ENCODE data around the gene RABAC1. TPM values are rescaled to one million over a fixed set of nuclear protein-coding genes. Genes with fewer than 3 reads are reported as not detected.

Gene RABAC1
- total and polyA plus RNA-seq, 9 of the 15 experiments (the other 6 are each of a cell fraction or from before 2014, with no cell fraction given), result 2.4 to 28.1 (median 9.3) TPM

- no peak for TF ChIP-seq ZNF41 (CRISPR knock-in tag; conservative IDR thresholded peaks at IDR 0.05)
- TF ChIP-seq ARID1B (IDR thresholded peaks at IDR 0.05), result peak; percentile 67
- TF ChIP-seq CBX8 (IDR thresholded peaks at IDR 0.05; ENCODE audit: borderline replicate concordance, extremely low read depth, low read depth, low read length, poor library complexity, severe bottlenecking), result no peak
- TF ChIP-seq ZNF354B (CRISPR knock-in tag; IDR thresholded peaks at IDR 0.05), result no peak
- no peak for TF ChIP-seq ZNF277 (CRISPR knock-in tag; IDR thresholded peaks at IDR 0.05; ENCODE audit: borderline replicate concordance)
- TF ChIP-seq GATAD2A (IDR thresholded peaks at IDR 0.05), result peak; percentile 62
- TF ChIP-seq IRF1 (CRISPR knock-in tag; IDR thresholded peaks at IDR 0.05; ENCODE audit: borderline replicate concordance), result no peak
- TF ChIP-seq GABPB1 (CRISPR knock-in tag; IDR thresholded peaks at IDR 0.05), result peak; percentile 55; the same call in 1 of the 2 replicates
- TF ChIP-seq ID3 (CRISPR knock-in tag; IDR thresholded peaks at IDR 0.05), result no peak
- TF ChIP-seq ID3 (tag; IDR thresholded peaks at IDR 0.05), result no peak
- peak; percentile 92 for TF ChIP-seq NKRF (IDR thresholded peaks at IDR 0.05; ENCODE audit: borderline replicate concordance)
- no peak for TF ChIP-seq ZNF76 (CRISPR knock-in tag; IDR thresholded peaks at IDR 0.05; ENCODE audit: borderline replicate concordance)
- TF ChIP-seq ZHX1 (conservative IDR thresholded peaks at IDR 0.05; ENCODE audit: low read length), result no peak
- TF ChIP-seq SNIP1 (IDR thresholded peaks at IDR 0.05; ENCODE audit: low read depth), result no peak; the same call in 1 of the 2 replicates
- TF ChIP-seq NR2C1 (IDR thresholded peaks at IDR 0.05), result no peak
- no peak for TF ChIP-seq NR2C1 (tag; IDR thresholded peaks at IDR 0.05)
- TF ChIP-seq ZNF764 (CRISPR knock-in tag; IDR thresholded peaks at IDR 0.05; ENCODE audit: low read depth), result no peak
These were observed 30.2 kb downstream of the RABAC1 start (continued) for GRCh38 chr19:41928754-41929535.
